Measurements from ENCODE around the gene PON2. TPM values are rescaled to one million over a fixed set of nuclear protein-coding genes. Genes with fewer than 3 reads are reported as not detected.
A peak's percentile ranks its signal among the peaks of the same experiment; 100 is the strongest.

The PON2 gene
- 140 and 141 TPM in 2 replicates for total RNA-seq (2022)
- percentile 97 among the genes with signal in this experiment for Bru-seq, nascent RNA
- BruChase-seq, experiment 1, labeled RNA remaining after a 2-hour chase, result percentile 98 among the genes with signal in this experiment
- BruChase-seq, experiment 2, labeled RNA remaining after a 6-hour chase, result percentile 95 among the genes with signal in this experiment
- long read RNA-seq, transcript PON2-202 (9 exons, 1,726 nt), result minor isoform, 46 of 253 reads
- long read RNA-seq, transcript PON2-218 (9 exons, 1,653 nt), result major isoform, 166 of 253 reads
- long read RNA-seq, partial matches to known transcripts, result 9 of 253 reads
- long read RNA-seq, other reads (novel, unspliced or antisense), result 30 of 253 reads

GRCh38 chr7:95434557-95435421 is at the start of gene PON2:
Gene PON2 (minus strand): TSS chr7:95435028. CDS start chr7:95434951, 77 bp downstream.
- no TSS peak for BruUV-seq (replicated peaks)
- CTCF ChIA-PET, result interaction anchor here (0.6 to 1.6 kb wide), 2 partner anchors 39 to 255 kb away, joined by 3 to 13 read pairs; partner anchors contain the start of gene PON3

GRCh38 chr7:95482424-95482823 is 47.6 kb upstream of the PON2 start:
- Histone ChIP-seq H3K4me1 (peaks cover 15% of the 10 kb centered on the region), H3K36me3 (ENCODE audit: control insufficient read depth, insufficient read depth, low read length) (no peaks in the 10 kb centered on the region), H3K9me3 (no peaks in the 10 kb centered on the region), H3K27me3 (replicated peaks; ENCODE audit: control insufficient read depth, insufficient read depth, low read length) (no peaks in the 10 kb centered on the region), H3K4me3 (ENCODE audit: low read depth, low read length) (no peak overlapping the region)
- no peaks in the 10 kb centered on the region for H3K27me3 Mint-ChIP-seq (ENCODE audit: insufficient read depth, unreplicated experiment)
- H3K4me3 Mint-ChIP-seq (ENCODE audit: unreplicated experiment), result no peak overlapping the region
- no peak for TF ChIP-seq CTCF (IDR thresholded peaks at IDR 0.05; ENCODE audit: insufficient read depth in 1 of 2, low read depth in 1 of 2, low read length in 1 of 2, severe bottlenecking in 1 of 2, unreplicated experiment in 1 of 2)
- H3K4me1 Mint-ChIP-seq (ENCODE audit: low read depth, unreplicated experiment), result peaks cover 11% of the 10 kb centered on the region
- BruUV-seq (replicated peaks), result no TSS peak
- no peaks in the 10 kb centered on the region for H3K36me3 Mint-ChIP-seq (ENCODE audit: insufficient read depth, unreplicated experiment)
- CTCF ChIA-PET, result no interaction called here
- no peak for DNase-seq
- intact Hi-C loops (cut with micrococcal nuclease; ENCODE audit: unreplicated experiment), result no loop called here
- POLR2A ChIA-PET, result no interaction called here
- no peak overlapping the region for H3K27ac Mint-ChIP-seq (ENCODE audit: unreplicated experiment)
- H3K9me3 Mint-ChIP-seq (ENCODE audit: unreplicated experiment), result no peaks in the 10 kb centered on the region

More at GRCh38 chr7:95434557-95435421, at the start of gene PON2:
- POLR2A ChIA-PET, result interaction anchor here (0.5 to 2.9 kb wide), 3 partner anchors 39 to 779 kb away, joined by 3 to 12 read pairs (median 9); partner anchors contain the start of genes PON3 and SGCE
- Histone ChIP-seq H3K4me1 (peaks cover 46% of the 10 kb centered on the region), H3K9me3 (no peaks in the 10 kb centered on the region), H3K36me3 (ENCODE audit: control insufficient read depth, insufficient read depth, low read length) (no peaks in the 10 kb centered on the region), H3K4me3 (ENCODE audit: low read depth, low read length) (peak within 1 kb of the TSS; percentile 89), H3K27me3 (replicated peaks; ENCODE audit: control insufficient read depth, insufficient read depth, low read length) (no peaks in the 10 kb centered on the region)
- peak within 1 kb of the TSS; percentile 91 for H3K4me3 Mint-ChIP-seq (ENCODE audit: unreplicated experiment)
- intact Hi-C loops (cut with micrococcal nuclease; ENCODE audit: unreplicated experiment), result loop anchor here (1.0 kb wide), 1 partner anchor 44 kb away; no protein-coding TSS in a partner anchor
- H3K27ac Mint-ChIP-seq (ENCODE audit: unreplicated experiment), result peak within 1 kb of the TSS; percentile 95
- DNase-seq, result peak; percentile 93
- TF ChIP-seq CTCF (IDR thresholded peaks at IDR 0.05; ENCODE audit: insufficient read depth in 1 of 2, low read depth in 1 of 2, low read length in 1 of 2, severe bottlenecking in 1 of 2, unreplicated experiment in 1 of 2), result no peak
- H3K27me3 Mint-ChIP-seq (ENCODE audit: insufficient read depth, unreplicated experiment), result no peaks in the 10 kb centered on the region
- H3K4me1 Mint-ChIP-seq (ENCODE audit: low read depth, unreplicated experiment), result peaks cover 14% of the 10 kb centered on the region
- no peaks in the 10 kb centered on the region for H3K9me3 Mint-ChIP-seq (ENCODE audit: unreplicated experiment)
- peaks cover 25% of the 10 kb centered on the region for H3K36me3 Mint-ChIP-seq (ENCODE audit: insufficient read depth, unreplicated experiment)
